NB4 (cell line): ENCODE measurements around the gene AFF2.

Experiments used
- CTCF ChIP-seq: IDR thresholded peaks from one replicate; pipeline ENCODE4 v1.5.1; 2012; ENCODE audit warnings: low read depth, low read length
- MAX ChIP-seq: IDR thresholded peaks from 2 replicates; pipeline ENCODE4 v1.6.1; 2011; ENCODE audit warnings: low read depth, low read length
- POLR2A ChIP-seq: IDR thresholded peaks from 2 replicates; pipeline ENCODE4 v1.6.1; 2011; ENCODE audit warnings: mild to moderate bottlenecking; ENCODE audit not compliant: insufficient read length; ENCODE audit errors: extremely low read depth

- TF ChIP-seq CTCF (no peak), POLR2A (no peak), MAX (no peak)
Observed at GRCh38 chrX:148961985-148962384, 461.6 kb downstream of the AFF2 start.
